CD8-positive, alpha-beta memory T cell (primary cell): Measurements from ENCODE around the gene ELF5. TPM values are rescaled to one million over a fixed set of nuclear protein-coding genes. Genes with fewer than 3 reads are reported as not detected.

ENCODE experiments used
- CTCF ChIA-PET: fragments of 350-600 bp; sonication (Branson Sonifier 250); formaldehyde crosslinking; loops from one replicate; lab custom pipeline; 2021; ENCODE audit warnings: antibody characterized with exemption; lab: Charles Lee
- POLR2A ChIA-PET: fragments of 350-600 bp; sonication (Branson Sonifier 250); formaldehyde crosslinking; loops from one replicate; lab custom pipeline; 2021; ENCODE audit warnings: antibody characterized with exemption; lab: Charles Lee
- DNase-seq, 5 donors: peaks; one replicate each; pipeline versions ENCODE4 v3.0.0 to v3.0.0-alpha.2; 2020 to 2022; ENCODE audit warnings: mixed read lengths in 1 of 5
- H3K27ac ChIP-seq: one replicate; pipeline ENCODE4 v1.7.0; 2013; ENCODE audit warnings: low read depth, mild to moderate bottlenecking, low read length, moderate library complexity
- H3K27me3 ChIP-seq: 2 replicates; pipeline ENCODE4 v1.7.0; 2013; ENCODE audit warnings: low read length, mild to moderate bottlenecking; ENCODE audit not compliant: insufficient read depth, poor library complexity, severe bottlenecking
- H3K36me3 ChIP-seq: 2 replicates; pipeline ENCODE4 v1.7.0; 2013; ENCODE audit warnings: mild to moderate bottlenecking, low read length, moderate library complexity; ENCODE audit not compliant: insufficient read depth
- H3K4me1 ChIP-seq: 2 replicates; pipeline ENCODE4 v1.7.0; 2013; ENCODE audit warnings: mild to moderate bottlenecking, low read length, moderate library complexity; ENCODE audit not compliant: insufficient read depth
- H3K4me3 ChIP-seq: 2 replicates; pipeline ENCODE4 v1.7.0; 2013; ENCODE audit warnings: mild to moderate bottlenecking, low read length
- H3K9me3 ChIP-seq: 2 replicates; pipeline ENCODE4 v1.7.0; 2013; ENCODE audit warnings: mild to moderate bottlenecking, low read length
- H3K27ac Mint-ChIP-seq, 8 donors: one replicate each; pipeline ENCODE4 v1.8.0; 2020 to 2021; ENCODE audit warnings: mixed read lengths in 8 of 8, mild to moderate bottlenecking in 6 of 8, inconsistent platforms in 3 of 8, moderate library complexity in 3 of 8
- H3K27me3 Mint-ChIP-seq, 2 donors: one replicate each; pipeline ENCODE4 v1.8.0; 2020 to 2021; ENCODE audit warnings: mixed read lengths in 2 of 2, mild to moderate bottlenecking in 1 of 2, moderate library complexity in 1 of 2
- H3K36me3 Mint-ChIP-seq, 3 donors: one replicate each; pipeline ENCODE4 v1.8.0; 2020 to 2021; ENCODE audit warnings: mixed read lengths in 3 of 3, inconsistent platforms in 1 of 3, mild to moderate bottlenecking in 1 of 3
- H3K4me1 Mint-ChIP-seq, 3 donors: one replicate each; pipeline ENCODE4 v1.8.0; 2020 to 2021; ENCODE audit warnings: mixed read lengths in 3 of 3, inconsistent platforms in 1 of 3, mild to moderate bottlenecking in 1 of 3
- H3K4me3 Mint-ChIP-seq, 7 donors: one replicate each; pipeline ENCODE4 v1.8.0; 2020 to 2021; ENCODE audit warnings: mixed read lengths in 7 of 7, mild to moderate bottlenecking in 6 of 7, moderate library complexity in 4 of 7, inconsistent platforms in 2 of 7
- H3K9me3 Mint-ChIP-seq, 5 donors: one replicate each; pipeline ENCODE4 v1.8.0; 2020 to 2022; ENCODE audit warnings: mixed read lengths in 5 of 5, mild to moderate bottlenecking in 3 of 5, moderate library complexity in 2 of 5, inconsistent platforms in 1 of 5
- polyA plus RNA-seq: library from polyadenylated mRNA; unstranded; fragments of 300-500 nt; fragmentation: Illumina TruSeq; gene quantifications from one replicate; pipeline ENCODE4 v1.2.3, GENCODE V29; 2021
- total RNA-seq, 2 experiments: library from RNA; stranded (reverse); gene quantifications; one replicate each; pipeline ENCODE4 v1.2.3, GENCODE V29; 2021

The ELF5 gene
- total and polyA plus RNA-seq, 3 experiments from 2014 or later: not detected

DNA sequence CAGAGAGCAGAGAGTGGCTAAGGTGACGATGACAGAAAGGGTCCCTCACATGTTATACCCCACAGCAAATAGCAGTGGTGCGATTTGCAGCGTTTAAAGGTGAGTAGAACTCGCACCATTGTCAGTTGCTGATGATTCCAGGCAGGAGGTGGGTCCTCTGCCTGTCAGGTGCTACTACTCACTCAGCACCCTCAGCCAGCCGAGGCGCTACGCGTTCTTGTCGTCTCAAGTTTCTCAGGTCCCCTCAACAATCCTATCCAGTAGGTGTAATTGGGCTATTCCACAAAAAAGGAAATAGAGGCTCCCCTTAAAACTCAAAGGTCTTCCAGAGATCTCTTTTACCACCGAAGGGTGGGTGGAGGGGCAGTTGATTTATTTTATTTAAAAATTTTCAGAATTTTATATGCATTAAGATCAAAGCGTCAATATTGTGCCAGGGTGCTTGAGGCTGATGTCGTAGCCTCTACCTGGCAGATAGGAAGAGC is 18.3 kb downstream of the ELF5 start:
- H3K36me3 ChIP-seq: no peaks in the 10 kb centered on the region
- H3K9me3 ChIP-seq: no peaks in the 10 kb centered on the region
- CTCF ChIA-PET: no interaction called here
- POLR2A ChIA-PET: interaction anchor here (0.6 kb wide), 1 partner anchor 553 kb away, joined by 6 read pairs; no protein-coding TSS in a partner anchor
- Mint-ChIP-seq H3K27me3 (peaks cover 4 to 14% of the 10 kb centered on the region in 2 donors), H3K4me1 (no peaks in the 10 kb centered on the region), H3K9me3 (no peaks in the 10 kb centered on the region), H3K4me3 (no peak overlapping the region), H3K27ac (no peak overlapping the region), H3K36me3 (no peaks in the 10 kb centered on the region)
- no peak for DNase-seq
- no peaks in the 10 kb centered on the region for H3K4me1 ChIP-seq
- H3K4me3 ChIP-seq: no peak overlapping the region
- H3K27ac ChIP-seq: no peak overlapping the region
- H3K27me3 ChIP-seq: no peaks in the 10 kb centered on the region

GRCh38 chr11:34493926-34494595 is 19.5 kb downstream of the ELF5 start:
- Mint-ChIP-seq H3K36me3 (no peaks in the 10 kb centered on the region), H3K27ac (no peak overlapping the region), H3K4me3 (no peak overlapping the region), H3K9me3 (no peaks in the 10 kb centered on the region), H3K27me3 (peaks cover 4 to 8% of the 10 kb centered on the region in 2 donors), H3K4me1 (no peaks in the 10 kb centered on the region)
- Histone ChIP-seq H3K36me3 (no peaks in the 10 kb centered on the region), H3K4me1 (no peaks in the 10 kb centered on the region), H3K27me3 (no peaks in the 10 kb centered on the region), H3K9me3 (no peaks in the 10 kb centered on the region), H3K4me3 (no peak overlapping the region), H3K27ac (no peak overlapping the region)
- POLR2A ChIA-PET: no interaction called here
- DNase-seq: no peak
- CTCF ChIA-PET: interaction anchor here (1.4 to 2.3 kb wide), 2 partner anchors 19 to 320 kb away, joined by 3 to 7 read pairs; partner anchors contain the start of gene ELF5

DNA sequence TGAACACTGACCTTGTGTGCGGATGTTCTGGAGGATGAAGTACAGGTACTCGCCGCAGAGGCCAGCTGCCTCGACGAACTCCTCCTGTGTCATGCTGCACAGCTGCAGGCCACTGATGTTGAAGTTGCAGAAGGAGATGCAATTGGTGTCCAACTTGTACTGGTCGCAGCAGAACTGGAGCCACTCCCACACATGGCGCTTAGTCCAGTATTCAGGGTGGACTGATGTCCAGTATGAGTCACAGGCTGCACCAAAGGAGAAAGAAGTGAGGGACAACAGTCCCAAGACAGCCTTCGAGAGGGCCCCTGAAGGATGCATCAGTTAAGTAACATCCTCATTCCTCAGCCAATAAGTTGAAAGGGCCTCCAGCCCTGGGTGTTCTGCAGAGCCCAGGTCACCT is 20.1 kb downstream of the ELF5 start:
- Histone ChIP-seq H3K4me3 (no peak overlapping the region), H3K36me3 (no peaks in the 10 kb centered on the region), H3K9me3 (no peaks in the 10 kb centered on the region), H3K27me3 (no peaks in the 10 kb centered on the region), H3K27ac (no peak overlapping the region), H3K4me1 (no peaks in the 10 kb centered on the region)
- Mint-ChIP-seq H3K27me3 (peaks cover 4 to 6% of the 10 kb centered on the region in 2 donors), H3K4me3 (no peak overlapping the region), H3K27ac (no peak overlapping the region), H3K9me3 (no peaks in the 10 kb centered on the region), H3K36me3 (no peaks in the 10 kb centered on the region), H3K4me1 (no peaks in the 10 kb centered on the region)
- CTCF ChIA-PET: interaction anchor here (1.4 to 2.3 kb wide), 3 partner anchors 20 to 686 kb away, joined by 3 to 8 read pairs (median 7); partner anchors contain the start of gene ELF5
- POLR2A ChIA-PET: no interaction called here
- no peak for DNase-seq

- POLR2A ChIA-PET: no interaction called here
- Histone ChIP-seq H3K27me3 (no peaks in the 10 kb centered on the region), H3K36me3 (no peaks in the 10 kb centered on the region), H3K9me3 (no peaks in the 10 kb centered on the region), H3K4me3 (no peak overlapping the region), H3K27ac (no peak overlapping the region), H3K4me1 (no peaks in the 10 kb centered on the region)
- Mint-ChIP-seq H3K4me3 (no peak overlapping the region), H3K27me3 (peaks cover 4% of the 10 kb centered on the region in 2 donors), H3K4me1 (no peaks in the 10 kb centered on the region), H3K36me3 (no peaks in the 10 kb centered on the region), H3K9me3 (no peaks in the 10 kb centered on the region), H3K27ac (no peak overlapping the region)
- CTCF ChIA-PET: interaction anchor here (0.8 to 2.3 kb wide), 8 partner anchors 10 to 685 kb away, joined by 3 to 8 read pairs (median 3); partner anchors contain the start of gene ELF5
- DNase-seq: peak in 2 of 5 donors; percentile 1 to 10
Measured at GRCh38 chr11:34492806-34493414, 20.7 kb downstream of the ELF5 start.

GRCh38 chr11:34490304-34490703 is 23.3 kb downstream of the ELF5 start:
- H3K27me3 ChIP-seq: no peaks in the 10 kb centered on the region
- no peak overlapping the region for H3K4me3 Mint-ChIP-seq
- no peaks in the 10 kb centered on the region for H3K36me3 Mint-ChIP-seq
- H3K4me1 Mint-ChIP-seq: no peaks in the 10 kb centered on the region
- no peaks in the 10 kb centered on the region for H3K9me3 ChIP-seq
- H3K4me1 ChIP-seq: no peaks in the 10 kb centered on the region
- DNase-seq: no peak
- POLR2A ChIA-PET: no interaction called here
- CTCF ChIA-PET: interaction anchor here (0.9 kb wide), 1 partner anchor 10 kb away, joined by 4 read pairs; no protein-coding TSS in a partner anchor
- H3K27me3 Mint-ChIP-seq: peaks cover 5 to 6% of the 10 kb centered on the region in 2 donors
- no peak overlapping the region for H3K27ac ChIP-seq
- H3K36me3 ChIP-seq: no peaks in the 10 kb centered on the region
- H3K27ac Mint-ChIP-seq: no peak overlapping the region
- H3K4me3 ChIP-seq: no peak overlapping the region
- no peaks in the 10 kb centered on the region for H3K9me3 Mint-ChIP-seq

DNA sequence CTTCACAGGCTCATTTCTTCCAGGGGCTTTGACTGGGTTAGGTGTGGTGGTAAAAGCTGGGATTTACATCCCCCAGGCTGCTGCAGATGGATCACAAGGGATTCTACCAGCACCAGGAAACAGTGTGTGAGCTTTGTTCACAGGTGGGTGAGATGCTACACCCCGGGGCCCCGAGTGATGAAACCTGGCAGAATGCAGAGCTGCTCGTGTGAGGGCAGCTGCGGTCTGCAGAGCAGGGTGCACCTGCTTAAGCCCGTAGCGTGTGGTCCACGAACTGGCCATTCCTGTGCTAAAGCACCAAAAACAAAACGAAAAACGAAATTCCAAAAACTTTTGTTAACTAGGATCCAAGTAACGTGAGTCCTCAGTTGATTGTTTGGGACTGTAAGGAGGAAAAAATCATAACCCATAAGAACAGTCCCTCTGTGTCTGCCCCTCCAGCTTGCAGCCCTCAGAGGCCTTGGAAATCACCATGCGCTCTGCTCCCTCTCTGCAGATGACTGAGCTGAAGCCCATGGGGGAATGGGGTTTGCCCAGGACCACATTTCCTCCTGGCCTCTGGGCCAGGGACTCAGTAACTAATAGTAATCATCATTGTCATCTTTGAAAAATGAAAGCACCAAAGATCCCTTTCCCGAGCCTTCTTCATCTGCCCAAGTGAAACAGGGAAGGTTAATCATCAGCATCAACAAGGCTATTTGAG is 24.6 kb downstream of the ELF5 start:
- no peaks in the 10 kb centered on the region for H3K36me3 Mint-ChIP-seq

GRCh38 chr11:34487430-34487829 is 26.2 kb downstream of the ELF5 start:
- Histone ChIP-seq H3K4me1 (no peaks in the 10 kb centered on the region), H3K27ac (no peak overlapping the region), H3K36me3 (no peaks in the 10 kb centered on the region), H3K4me3 (no peak overlapping the region), H3K9me3 (no peaks in the 10 kb centered on the region), H3K27me3 (no peaks in the 10 kb centered on the region)
- H3K4me1 Mint-ChIP-seq: no peaks in the 10 kb centered on the region
- H3K27me3 Mint-ChIP-seq: peaks cover 3 to 9% of the 10 kb centered on the region in 2 donors
- H3K9me3 Mint-ChIP-seq: no peaks in the 10 kb centered on the region
- ChIA-PET CTCF (no interaction called here), POLR2A (no interaction called here)
- no peak overlapping the region for H3K27ac Mint-ChIP-seq
- H3K4me3 Mint-ChIP-seq: no peak overlapping the region
- no peaks in the 10 kb centered on the region for H3K36me3 Mint-ChIP-seq
- no peak for DNase-seq

More for the DNA sequence above, 24.6 kb downstream of the ELF5 start:
- H3K4me1 ChIP-seq: no peaks in the 10 kb centered on the region
- no peaks in the 10 kb centered on the region for H3K36me3 ChIP-seq
- H3K4me3 ChIP-seq: no peak overlapping the region
- POLR2A ChIA-PET: no interaction called here
- H3K27ac ChIP-seq: no peak overlapping the region
- CTCF ChIA-PET: no interaction called here
- Mint-ChIP-seq H3K9me3 (no peaks in the 10 kb centered on the region), H3K4me3 (no peak overlapping the region), H3K4me1 (no peaks in the 10 kb centered on the region), H3K27me3 (peaks cover 5% of the 10 kb centered on the region in 2 donors), H3K27ac (peak overlapping the region in 1 of 8 donors; percentile 70)
- H3K9me3 ChIP-seq: no peaks in the 10 kb centered on the region
- no peaks in the 10 kb centered on the region for H3K27me3 ChIP-seq
- no peak for DNase-seq
